Lung microvascular endothelial cell (primary cell): ENCODE measurements around the gene PLCXD1. TPM values are rescaled to one million over a fixed set of nuclear protein-coding genes. Genes with fewer than 3 reads are reported as not detected.
"Not testable (repeated sequence)": the region's sequence is repeated elsewhere in the genome, so short reads cannot be mapped to it uniquely, and the experiment has no call there.

Experiments used
- DNase-seq, 2 donors: peaks; one replicate each; pipeline versions ENCODE4 v3.0.0 to v3.0.0-alpha.2; 2010; ENCODE audit warnings: low read depth in 2 of 2
- total RNA-seq: library from RNA; depleted of rRNA; stranded (reverse); fragments of >200 nt; gene quantifications from 2 replicates; pipeline ENCODE4 v1.2.1, GENCODE V29; 2014

The PLCXD1 gene
- total RNA-seq = 4.1 and 6.5 TPM in 2 replicates

- DNase-seq = no peak
Observed at GRCh38 chrX:281166-281999, at the start of gene PLCXD1. TSS of gene PLCXD1 (plus strand) at chrX:281381. CDS start at chrX:284188, 2,807 bp downstream.

- DNase-seq = not testable (repeated sequence)
Observed at GRCh38 chrX:231637-232277, 49.4 kb upstream of the PLCXD1 start.

GRCh38 chrX:232278-232655 lies 48.9 kb upstream of the PLCXD1 start:
- not testable (repeated sequence) for DNase-seq

- not testable (repeated sequence) for DNase-seq
Observed at GRCh38 chrX:236201-236600, 45.0 kb upstream of the PLCXD1 start.

- DNase-seq = no peak
Observed at GRCh38 chrX:250965-251364, 30.2 kb upstream of the PLCXD1 start.

GRCh38 chrX:251396-252243 lies 29.6 kb upstream of the PLCXD1 start:
- not testable (repeated sequence) for DNase-seq

- DNase-seq = no peak
Observed at GRCh38 chrX:252244-252956, 28.8 kb upstream of the PLCXD1 start.

- DNase-seq = no peak
Observed at GRCh38 chrX:252957-253291, 28.3 kb upstream of the PLCXD1 start.

- no peak for DNase-seq
Observed at GRCh38 chrX:253451-254297, 27.5 kb upstream of the PLCXD1 start.

GRCh38 chrX:254630-255215 lies 26.5 kb upstream of the PLCXD1 start:
- no peak for DNase-seq

- DNase-seq = no peak
Observed at GRCh38 chrX:255923-256331, 25.3 kb upstream of the PLCXD1 start.

GRCh38 chrX:257054-257453 lies 24.1 kb upstream of the PLCXD1 start:
- DNase-seq = not testable (repeated sequence)

GRCh38 chrX:257681-258289 lies 23.4 kb upstream of the PLCXD1 start:
- DNase-seq = no peak

GRCh38 chrX:258291-259040 lies 22.7 kb upstream of the PLCXD1 start:
- no peak for DNase-seq

GRCh38 chrX:259692-260355 lies 21.4 kb upstream of the PLCXD1 start:
- no peak for DNase-seq

- peak in 1 of 2 donors; percentile 38 for DNase-seq
Observed at GRCh38 chrX:261167-261918, 19.8 kb upstream of the PLCXD1 start.

- DNase-seq = no peak
Observed at GRCh38 chrX:261919-262352, 19.2 kb upstream of the PLCXD1 start.
